ENCODE data around the gene GPR35.

DNA sequence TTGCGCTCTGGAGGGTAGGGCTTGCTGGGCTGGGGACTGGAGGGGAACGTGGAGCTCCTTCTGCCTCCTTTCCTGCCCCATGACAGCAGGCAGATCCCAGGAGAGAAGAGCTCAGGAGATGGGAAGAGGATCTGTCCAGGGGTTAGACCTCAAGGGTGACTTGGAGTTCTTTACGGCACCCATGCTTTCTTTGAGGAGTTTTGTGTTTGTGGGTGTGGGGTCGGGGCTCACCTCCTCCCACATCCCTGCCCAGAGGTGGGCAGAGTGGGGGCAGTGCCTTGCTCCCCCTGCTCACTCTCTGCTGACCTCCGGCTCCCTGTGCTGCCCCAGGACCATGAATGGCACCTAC, 4.3 kb downstream of the GPR35 start:
- TF ChIP-seq, protein P1, sequence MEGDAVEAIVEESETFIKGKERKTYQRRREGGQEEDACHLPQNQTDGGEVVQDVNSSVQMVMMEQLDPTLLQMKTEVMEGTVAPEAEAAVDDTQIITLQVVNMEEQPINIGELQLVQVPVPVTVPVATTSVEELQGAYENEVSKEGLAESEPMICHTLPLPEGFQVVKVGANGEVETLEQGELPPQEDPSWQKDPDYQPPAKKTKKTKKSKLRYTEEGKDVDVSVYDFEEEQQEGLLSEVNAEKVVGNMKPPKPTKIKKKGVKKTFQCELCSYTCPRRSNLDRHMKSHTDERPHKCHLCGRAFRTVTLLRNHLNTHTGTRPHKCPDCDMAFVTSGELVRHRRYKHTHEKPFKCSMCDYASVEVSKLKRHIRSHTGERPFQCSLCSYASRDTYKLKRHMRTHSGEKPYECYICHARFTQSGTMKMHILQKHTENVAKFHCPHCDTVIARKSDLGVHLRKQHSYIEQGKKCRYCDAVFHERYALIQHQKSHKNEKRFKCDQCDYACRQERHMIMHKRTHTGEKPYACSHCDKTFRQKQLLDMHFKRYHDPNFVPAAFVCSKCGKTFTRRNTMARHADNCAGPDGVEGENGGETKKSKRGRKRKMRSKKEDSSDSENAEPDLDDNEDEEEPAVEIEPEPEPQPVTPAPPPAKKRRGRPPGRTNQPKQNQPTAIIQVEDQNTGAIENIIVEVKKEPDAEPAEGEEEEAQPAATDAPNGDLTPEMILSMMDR (IDR thresholded peaks at IDR 0.05), result no peak
- TF ChIP-seq POLR2A (IDR thresholded peaks at IDR 0.05), result no peak

Data from heart left ventricle (tissue), 13 donors.